ENCODE results near the gene FOXE3.
"Not testable (repeated sequence)": the region's sequence is repeated elsewhere in the genome, so short reads cannot be mapped to it uniquely, and the experiment has no call there.

FOXE3 gene

GRCh38 chr1:47452426-47452825 is 36.3 kb downstream of the FOXE3 start:
- no peak for DNase-seq

GRCh38 chr1:47453910-47454309 is 37.8 kb downstream of the FOXE3 start:
- DNase-seq = not testable (repeated sequence)

- DNase-seq = no peak
Observed at GRCh38 chr1:47456250-47456649, 40.2 kb downstream of the FOXE3 start.

GRCh38 chr1:47457547-47457946 is 41.5 kb downstream of the FOXE3 start:
- not testable (repeated sequence) for DNase-seq

- DNase-seq = no peak
Observed at GRCh38 chr1:47459253-47459788, 43.2 kb downstream of the FOXE3 start.

- DNase-seq = no peak
Observed at GRCh38 chr1:47460040-47460439, 44.0 kb downstream of the FOXE3 start.

GRCh38 chr1:47460456-47460855 is 44.4 kb downstream of the FOXE3 start:
- no peak for DNase-seq

- DNase-seq = no peak
Observed at GRCh38 chr1:47465605-47466004, 49.5 kb downstream of the FOXE3 start.

Measured in HCEC 1CT (cell line).